Stimulated activated CD4-positive, alpha-beta T cell treated with anti-CD3 and anti-CD28 coated beads, Interleukin-15, amount 100 ng/mL, for 48 hours (primary cell): ENCODE measurements around the gene CMTM3.
"Not testable (repeated sequence)": the region's sequence is repeated elsewhere in the genome, so short reads cannot be mapped to it uniquely, and the experiment has no call there.

ENCODE experiments used
- DNase-seq, 2 donors: peaks; one replicate each; pipeline ENCODE4 v3.0.0-alpha.2; 2020; ENCODE audit warnings: low read depth in 2 of 2

CMTM3 gene

DNA sequence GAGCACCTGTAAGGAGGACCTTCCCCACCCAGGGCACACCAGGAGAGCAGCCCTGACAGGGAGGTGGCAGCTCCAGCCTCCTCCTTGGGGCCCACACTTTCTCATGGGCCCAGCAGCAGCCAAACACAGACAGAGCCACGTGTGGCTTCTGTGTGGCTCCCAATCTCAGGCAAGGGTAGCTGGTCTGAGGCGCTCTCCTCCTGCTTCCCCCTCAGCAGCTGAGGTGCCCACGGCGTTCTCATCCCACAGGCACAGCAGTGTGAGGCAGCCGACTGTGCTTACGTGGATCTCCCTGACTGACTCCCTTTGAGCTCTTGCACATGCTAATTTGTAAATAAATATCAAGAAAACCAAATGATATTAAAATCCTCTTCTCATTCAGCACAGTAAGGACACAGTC lies 30.9 kb downstream of the CMTM3 start:
- DNase-seq, result no peak

DNA sequence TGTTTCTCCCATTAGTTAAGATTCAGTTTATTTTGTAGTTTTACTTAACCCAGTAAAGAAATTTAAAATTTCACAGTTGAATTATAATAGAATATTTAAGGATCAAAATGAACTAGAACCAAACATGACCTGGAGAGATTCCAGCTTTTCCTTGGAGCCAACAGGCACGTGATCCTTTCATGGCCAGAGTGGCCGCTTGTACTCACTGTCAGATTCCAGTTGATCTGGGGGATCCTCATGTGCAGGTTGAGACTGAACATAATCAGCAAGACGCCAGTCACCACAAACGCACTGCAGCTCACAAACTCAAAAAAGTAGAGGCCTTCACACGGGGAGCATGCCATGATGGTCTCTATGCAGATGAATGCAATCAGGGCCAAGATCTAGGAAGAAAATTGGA lies 31.7 kb downstream of the CMTM3 start:
- no peak for DNase-seq

DNA sequence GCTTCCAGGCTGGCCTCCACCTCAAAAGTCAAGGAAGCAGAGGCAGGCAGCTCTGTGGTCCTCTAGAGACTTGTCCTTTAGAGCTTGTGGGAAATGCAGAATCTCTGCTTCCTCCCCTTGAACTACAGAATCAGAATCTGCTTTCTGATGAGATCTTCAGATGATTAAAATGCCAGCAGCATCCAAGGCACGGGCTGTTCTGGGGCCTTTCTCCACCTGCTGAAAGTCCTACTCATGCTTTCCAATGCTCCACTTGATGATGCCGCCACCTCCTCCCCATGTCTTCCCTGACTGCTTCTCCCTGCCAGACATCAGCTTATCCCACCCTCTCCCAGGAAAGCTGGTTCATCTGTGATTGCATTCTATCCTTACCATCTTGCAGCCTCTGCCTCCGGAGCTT lies 33.3 kb downstream of the CMTM3 start:
- no peak for DNase-seq

DNA sequence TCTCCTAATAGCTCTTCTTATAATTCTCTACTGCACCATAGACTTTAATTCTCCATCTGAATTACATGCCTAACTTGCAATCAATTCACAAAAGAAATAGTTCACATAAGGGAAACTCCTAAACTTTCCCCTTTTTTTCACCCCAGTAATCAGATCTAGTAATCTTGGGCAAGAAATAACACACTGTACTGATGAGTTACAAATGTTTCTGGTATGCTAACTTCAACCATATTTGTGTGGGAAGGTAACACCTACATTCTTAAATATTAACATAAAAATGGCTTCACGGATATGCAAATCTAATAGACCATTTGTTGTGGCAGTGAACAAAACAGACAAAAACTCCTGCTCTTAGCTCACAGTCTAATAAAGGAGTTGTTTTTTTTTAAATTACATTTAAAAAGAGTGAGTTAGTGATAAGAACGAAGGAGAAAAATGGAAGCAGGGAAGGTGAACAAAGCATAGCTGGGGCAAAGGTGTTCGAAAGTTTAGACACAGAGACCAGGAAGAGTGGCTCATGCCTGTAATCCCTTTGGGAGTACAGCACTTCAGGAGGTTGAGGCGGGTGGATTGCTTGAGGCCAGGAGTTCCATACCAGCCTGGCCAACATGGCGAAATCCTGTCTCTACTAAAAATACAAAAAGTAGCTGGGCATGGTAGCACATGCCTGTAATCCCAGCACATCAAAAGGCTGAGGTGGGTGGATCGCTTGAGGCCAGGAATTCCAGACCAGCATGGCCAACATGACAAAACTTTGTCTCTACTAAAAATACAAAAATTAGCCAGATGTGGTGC lies 34.8 kb downstream of the CMTM3 start:
- no peak for DNase-seq

DNA sequence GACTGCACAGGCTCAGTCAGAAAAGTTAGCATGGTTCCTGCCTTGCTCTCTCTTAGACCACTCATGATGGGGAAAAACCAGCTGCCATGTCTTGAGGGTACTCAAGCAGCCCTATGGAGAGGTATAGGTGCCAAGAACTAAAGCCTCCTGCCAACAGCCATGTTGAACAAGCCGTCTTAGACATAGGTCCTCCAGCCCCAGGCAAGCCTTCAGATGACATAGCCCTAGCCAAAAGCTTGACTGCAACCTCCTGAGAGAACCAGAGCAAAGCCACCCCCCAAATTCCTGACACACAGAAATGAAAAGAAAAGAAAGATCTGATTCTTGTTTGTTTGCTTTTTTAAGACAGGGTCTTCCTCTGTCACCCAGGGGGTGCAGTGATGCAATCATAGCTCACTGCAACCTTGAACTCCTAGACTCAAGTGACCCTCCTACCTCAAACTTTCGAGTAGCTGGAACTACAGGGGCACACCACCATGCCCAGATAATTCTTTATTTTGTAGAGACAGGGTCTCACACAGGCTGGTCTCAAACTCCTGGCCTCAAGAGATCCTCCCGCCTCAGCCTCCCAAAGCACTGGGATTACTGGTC lies 36.3 kb downstream of the CMTM3 start:
- no peak for DNase-seq

DNA sequence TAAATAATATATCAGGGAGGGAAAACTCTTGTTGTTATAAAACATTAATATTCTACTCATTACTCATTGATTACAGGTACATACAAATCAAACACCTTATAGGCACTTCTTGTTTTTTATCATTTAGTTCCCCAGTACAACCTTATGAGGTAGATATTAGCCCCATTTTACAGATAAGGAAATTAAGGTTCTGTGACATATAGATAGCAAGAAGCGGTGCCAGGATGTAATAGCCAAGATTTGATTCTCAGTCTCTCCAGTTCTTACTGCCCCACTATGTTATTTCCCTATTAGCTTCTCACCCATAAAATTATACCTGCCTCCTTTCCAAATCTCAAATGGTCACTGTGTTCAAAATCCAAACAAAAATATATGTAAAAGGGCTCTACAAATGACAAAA lies 36.9 kb downstream of the CMTM3 start:
- DNase-seq, result no peak

DNA sequence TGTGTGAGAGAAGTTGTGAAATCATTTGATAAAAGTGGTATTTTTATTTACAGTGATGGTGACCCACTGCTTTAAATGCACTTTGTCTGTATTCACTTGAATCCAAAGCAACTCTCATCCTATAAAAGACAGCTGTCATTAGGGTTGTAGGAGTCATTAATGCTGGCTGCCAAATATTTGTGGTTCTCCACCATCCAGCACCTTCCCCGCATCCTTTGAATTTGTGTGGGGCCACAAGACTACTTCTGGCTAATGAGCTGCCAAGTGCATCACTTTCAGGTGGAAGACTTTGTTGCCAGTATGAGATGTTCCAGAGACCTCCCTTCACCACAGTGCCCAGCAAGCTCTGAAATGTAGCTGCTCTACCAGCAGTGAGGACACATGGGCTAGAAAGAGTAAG lies 43.4 kb downstream of the CMTM3 start:
- no peak for DNase-seq

DNA sequence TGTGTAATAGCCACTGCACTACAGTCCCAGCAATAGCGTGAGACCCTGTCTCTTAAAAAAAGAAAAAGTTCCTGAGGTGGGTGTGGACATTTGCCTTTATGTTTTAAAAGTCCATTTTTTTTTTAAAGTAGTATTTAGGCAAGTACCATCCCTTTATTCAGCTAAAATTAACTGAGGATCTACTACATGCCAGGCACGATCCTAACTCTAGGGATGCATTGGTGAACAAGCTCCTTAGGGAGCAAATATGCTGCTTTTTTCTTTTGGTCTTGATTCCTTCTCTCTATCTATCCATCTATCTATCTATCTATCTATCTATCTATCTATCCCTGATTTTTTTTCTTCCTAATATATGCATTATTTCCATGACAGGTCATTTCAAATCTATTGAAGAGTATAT lies 44.7 kb downstream of the CMTM3 start:
- DNase-seq, result no peak

DNA sequence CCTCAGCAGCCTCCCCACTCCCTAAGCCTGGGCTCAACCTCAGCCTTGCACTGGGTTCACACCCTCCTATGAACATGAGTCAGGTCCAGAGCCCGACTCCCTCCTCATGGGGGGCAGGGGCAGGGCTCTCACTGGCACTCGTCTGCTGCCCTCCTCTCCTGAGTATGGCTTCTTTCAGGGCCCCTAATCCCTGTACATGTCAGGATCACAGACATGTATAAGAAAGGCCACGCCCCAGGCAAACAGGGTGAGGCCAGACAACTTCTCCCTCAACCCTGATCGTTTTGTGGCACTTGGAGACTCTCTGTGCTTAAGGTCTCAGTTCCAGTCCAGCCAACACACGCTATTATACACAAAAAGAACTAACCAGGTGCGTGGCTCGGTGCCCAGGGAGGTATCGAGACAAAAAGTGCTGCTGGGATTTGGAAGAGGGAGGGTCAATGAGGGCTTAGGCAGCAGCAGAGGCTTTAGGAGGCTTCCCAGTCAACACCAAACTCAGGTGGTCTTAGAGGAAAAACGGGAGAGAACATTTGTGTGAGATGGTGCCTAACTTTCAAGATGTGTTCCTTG lies 45.2 kb downstream of the CMTM3 start:
- no peak for DNase-seq

DNA sequence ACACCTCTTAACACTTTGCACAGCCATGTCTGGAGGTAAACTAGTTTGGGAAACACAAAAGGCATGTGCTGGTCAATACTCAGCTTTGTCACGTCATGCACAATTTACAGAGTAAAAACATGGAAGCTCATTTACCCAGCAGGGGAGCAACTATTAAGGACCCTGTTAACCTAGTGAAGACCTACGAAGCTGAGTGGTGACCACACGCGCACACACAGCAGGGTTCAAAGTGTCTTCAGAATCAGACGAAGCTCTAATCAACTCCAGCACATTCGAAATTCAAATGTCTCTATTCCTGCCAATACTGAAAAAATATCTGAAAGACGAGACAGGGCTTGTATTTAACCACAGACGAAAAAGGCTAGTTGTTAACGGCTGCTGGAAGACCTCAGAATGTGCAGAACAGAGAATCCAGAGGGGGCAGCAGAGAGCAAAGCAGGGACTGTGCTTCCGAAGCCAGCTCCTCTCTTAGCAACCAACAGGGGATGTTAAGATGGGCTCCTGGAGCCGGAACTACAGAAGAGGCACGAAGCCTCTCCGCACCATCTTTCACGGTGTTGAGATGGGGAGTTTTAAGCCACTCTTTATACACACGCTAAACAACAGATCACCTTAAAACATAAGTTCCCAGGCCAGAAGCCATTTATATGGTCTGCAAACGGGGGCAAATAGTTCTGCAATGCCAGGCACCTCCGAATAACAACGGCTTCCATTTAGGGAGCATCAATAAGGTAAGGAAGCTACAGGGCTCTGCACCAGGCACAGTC lies 46.4 kb downstream of the CMTM3 start:
- DNase-seq, result peak; percentile 68 to 78

DNA sequence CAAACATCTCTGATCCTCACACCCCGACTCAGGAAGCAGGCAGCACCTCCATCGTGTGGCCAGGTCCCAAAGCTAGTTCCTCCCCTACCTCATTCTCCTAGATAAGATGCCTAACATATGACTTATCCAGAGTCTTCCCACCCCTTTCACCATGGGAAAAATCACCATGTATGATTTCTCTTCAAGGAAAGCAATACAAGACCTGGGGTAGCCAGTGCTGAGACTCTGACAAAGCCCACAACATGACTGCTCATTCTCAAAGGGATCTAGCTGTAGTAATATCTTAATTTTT lies 46.9 kb downstream of the CMTM3 start:
- no peak for DNase-seq

DNA sequence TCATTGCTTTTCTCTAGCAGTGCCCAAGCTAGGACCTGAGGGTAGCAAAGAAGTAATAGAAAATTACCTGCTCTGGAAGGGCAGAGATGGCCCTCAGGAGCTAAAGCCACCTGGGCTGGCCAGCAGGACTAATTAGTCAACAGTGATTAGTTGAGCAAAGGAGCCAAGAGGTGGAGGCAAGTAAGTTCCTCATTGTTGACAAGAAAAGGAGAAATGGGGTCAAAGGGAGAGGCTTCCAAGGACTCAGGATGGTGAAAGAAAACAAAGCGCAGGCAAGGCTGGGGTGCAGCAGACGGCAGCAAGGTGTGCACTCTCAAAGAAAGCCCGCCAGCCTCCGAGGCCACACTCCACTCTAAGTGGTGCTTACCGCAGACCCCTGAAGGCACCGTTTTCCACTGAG lies 47.5 kb downstream of the CMTM3 start:
- DNase-seq, result no peak

DNA sequence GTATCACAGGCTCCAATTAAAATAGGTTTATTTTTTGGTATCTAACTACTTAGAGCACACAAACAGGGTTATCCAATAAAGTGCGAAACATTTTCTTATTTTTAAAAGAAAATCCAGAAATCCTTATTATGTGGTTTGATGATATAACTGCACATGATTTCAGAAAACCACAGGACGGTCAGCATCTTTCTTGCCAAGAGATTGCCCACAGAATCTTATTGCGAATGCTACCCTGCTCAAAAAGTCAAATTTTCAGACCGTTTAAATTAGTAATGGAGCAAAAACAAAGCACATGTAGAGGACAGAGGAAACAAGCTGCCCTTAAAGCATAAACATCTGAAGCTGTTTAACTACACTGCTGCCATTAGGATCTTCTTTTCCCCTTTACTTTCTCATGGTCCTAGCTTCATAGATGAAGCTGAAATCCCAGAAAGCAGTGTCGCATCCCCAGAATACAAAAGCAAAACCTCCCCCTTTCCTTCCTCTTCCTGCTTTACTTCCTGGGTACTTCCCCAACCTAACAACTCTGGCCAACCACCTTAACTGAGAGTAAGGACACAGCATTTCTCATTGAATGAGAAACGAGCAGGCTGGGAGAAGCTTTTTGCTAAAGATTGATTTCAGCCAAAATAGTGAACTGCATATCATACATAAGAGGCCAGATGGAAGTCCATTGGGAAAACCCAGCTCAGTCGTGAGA lies 48.3 kb downstream of the CMTM3 start:
- DNase-seq, result no peak

DNA sequence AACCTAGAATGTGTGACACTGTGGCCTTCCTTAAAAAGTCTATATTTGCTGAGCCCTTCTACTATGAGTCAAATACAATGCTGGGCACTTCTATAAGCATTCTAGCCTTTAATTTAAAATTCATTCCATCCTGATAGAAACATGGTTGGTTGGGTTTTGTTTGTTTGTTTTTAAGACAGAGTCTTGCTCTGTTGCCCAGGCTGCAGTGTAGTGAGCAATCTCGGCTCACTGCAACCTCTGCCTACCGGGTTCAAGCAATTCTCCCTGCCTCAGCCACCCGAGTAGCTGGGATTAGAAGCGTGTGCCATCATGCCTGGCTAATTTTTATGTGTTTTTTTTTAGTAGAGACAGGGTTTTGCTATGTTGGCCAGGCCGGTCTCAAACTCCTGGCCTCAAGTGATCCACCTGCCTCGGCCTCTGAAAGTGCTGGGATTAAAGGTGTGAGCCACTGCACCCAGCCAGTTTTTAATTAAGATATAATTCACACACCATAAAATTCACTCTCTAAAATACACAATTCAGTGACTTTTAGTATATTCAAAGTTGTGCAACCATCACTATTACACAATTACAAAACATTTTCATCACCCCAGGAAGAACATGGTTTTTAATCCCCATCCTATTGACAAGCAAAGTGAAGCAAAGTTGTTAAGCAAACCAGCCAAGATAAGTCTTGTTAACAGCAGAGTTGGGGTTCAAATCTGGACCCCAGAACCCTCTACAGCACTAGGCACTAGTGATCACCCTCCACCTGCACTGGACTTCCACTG lies 49.3 kb downstream of the CMTM3 start:
- DNase-seq, result no peak

DNA sequence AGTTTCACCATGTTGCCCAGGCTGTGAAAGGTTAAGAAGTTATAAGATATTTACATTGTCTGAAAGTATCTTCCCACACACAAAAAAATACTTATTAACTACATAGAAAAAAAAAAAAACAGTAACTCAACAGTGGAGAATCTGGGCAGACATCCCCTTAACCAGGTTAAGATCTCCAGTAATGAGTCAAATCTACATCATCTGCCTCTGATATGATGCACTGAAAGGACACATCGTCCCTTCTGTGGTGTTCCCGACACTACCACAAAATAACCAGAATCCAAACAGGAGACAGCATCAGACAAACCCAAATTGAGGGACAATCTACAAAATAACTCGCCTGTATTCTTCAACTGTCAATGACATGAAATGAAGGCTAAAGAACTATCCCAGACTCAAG lies 52.0 kb downstream of the CMTM3 start:
- DNase-seq, result no peak

DNA sequence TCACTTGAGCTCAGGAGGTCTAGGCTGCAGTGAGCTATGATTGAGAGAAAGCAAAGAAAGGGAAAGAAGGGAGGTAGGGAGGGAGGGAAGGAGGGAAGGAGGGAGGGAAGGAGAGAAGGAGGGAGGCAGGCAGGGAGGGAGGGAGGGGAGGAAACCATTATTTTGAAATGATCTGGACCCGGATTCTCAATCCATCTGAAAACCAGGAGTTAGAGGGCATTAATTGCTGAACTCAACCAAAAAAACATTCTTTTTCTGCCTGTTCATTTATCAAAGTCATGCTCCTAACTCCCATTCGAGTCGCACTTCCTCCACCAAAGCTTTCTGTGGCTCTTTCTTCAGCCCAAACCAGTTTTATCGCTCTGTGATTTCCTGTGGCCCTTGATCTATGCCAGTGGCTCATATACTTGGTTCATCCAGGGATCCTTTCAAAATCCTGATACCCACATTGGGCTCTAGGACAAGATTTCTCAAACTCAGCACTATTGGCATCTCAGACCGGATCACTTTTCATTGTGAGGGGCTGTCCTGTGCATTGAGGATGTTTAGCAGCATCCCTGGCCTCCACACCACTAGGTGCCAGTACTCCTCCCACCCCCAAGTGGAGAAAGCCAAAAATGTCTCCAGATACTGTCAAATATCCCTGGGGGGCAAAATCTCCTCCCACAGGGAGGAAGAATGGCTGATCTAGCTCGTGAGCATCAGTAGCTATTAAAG lies 53.8 kb downstream of the CMTM3 start:
- no peak for DNase-seq

DNA sequence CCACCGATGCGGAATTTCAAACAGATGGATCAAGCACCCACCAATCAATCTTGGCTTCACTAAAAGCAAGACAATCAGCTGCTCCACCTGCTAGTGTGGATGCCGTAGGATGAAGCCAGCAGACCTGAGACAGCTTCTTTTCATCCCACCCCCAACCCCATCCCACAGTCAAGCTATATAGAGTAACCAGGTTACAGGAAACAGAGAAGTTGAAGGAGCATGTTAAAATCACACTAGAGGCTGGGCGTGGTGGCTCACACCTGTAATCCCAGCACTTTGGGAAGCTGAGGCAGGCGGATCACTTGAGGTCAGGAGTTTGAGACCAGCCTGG lies 54.3 kb downstream of the CMTM3 start:
- no peak for DNase-seq

DNA sequence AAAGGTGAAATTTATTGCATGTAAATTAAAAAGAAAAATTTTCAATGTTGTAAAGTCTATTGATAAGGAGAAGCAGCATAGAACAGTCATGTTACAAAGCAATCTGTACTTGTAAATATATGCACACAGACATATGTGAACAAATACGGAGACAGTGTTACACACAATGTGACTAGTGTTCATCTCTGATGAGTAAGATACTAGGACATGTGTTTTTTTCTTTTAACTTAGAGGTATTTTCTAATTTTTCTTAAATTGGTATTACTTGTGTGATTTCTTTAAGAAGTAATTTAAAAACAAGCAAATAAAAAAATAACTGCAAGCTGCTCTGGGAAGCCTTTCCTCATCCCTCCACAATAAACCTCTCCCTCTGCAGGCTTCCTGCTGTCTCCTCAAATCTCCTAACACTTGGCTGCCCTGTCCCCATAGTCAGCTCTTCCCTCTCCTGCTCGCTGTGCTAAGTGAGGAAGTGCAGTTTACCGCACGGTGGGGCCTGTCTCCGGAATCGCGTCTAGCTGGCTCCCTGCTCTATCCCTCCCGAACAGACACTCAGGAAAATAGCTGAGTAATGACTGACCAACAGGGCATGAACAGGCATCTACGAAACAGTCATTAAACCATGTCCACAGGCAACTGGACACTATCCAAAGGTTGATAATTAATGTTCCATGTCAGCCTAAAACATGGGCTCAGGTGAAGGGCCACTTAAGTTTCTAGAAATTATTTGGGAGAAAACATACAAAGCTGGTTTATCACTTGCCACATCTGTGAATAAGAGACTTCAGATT lies 56.1 kb downstream of the CMTM3 start:
- DNase-seq, result no peak

DNA sequence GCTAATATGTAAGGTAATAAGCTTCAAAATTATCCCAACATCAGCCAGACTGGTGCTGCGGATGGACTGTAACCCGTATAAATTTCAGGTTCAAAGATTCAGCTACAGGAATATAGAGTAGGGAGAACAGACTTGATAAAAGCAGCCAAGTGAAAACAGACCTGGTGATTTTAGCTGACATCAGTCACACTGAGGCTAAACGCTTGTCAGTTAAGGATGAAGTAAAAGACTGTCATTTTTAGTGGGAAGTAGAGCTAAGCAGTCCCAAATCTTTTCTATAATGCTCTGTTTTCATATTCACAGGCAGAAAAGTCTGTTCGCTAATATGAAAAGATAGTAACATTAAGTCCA lies 56.7 kb downstream of the CMTM3 start:
- DNase-seq, result no peak

DNA sequence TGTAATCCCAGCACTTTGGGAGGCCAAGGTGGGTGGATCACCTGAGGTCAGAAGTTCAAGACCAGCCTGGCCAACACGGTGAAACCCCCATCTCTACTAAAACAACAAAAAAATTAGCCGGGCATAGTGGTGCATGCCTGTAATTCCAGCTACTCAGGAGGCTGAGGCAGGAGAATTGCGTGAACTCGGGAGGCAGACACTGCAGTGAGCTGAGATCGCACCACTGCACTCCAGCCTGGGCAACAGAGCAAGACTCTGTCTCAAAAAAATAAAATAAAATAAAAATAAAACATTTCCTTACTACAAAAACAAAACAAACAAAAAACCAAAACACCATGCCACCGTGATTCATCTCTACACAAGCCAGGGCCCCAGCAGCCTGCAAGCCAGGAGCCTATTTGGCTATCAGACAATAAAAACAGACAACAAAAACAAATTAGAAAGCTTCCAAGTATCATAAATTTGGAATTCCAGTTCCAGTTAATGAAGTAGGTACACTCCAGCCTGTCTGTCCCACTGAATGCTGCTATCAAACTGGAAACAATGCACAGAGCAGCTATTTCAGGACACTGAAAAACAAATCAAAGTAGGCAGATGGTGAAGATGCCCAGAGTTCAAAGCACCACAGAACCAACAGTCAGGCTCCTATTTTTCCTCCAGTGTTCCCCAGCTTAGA lies 57.3 kb downstream of the CMTM3 start:
- not testable (repeated sequence) for DNase-seq
